Lower leg skin (tissue), 4 donors: Measurements from ENCODE around the gene FAM135A. TPM values are rescaled to one million over a fixed set of nuclear protein-coding genes. Genes with fewer than 3 reads are reported as not detected.

Experiments used
- DNase-seq, 2 donors: peaks; one replicate each; pipeline ENCODE4 v3.0.0-alpha.2; 2019; ENCODE audit warnings: low spot score in 2 of 2
- H3K4me3 ChIP-seq: fragments of 200-600 bp; sonication (generic); 2 replicates; pipeline ENCODE4 v1.5.1; 2017; ENCODE audit warnings: mild to moderate bottlenecking, low read depth; ENCODE audit not compliant: poor library complexity, severe bottlenecking
- POLR2A ChIP-seq, 2 donors: fragments of 450-650 bp; IDR thresholded peaks; one replicate each; pipeline ENCODE4 v1.6.1; 2016 to 2017; ENCODE audit warnings: antibody characterized with exemption in 2 of 2, mild to moderate bottlenecking in 1 of 2, moderate library complexity in 1 of 2
- WGBS, 2 donors: methylation state at CpG; one replicate each; pipeline ENCODE4 v1.1.5; 2018; 5-methylcytosine and 5-hydroxymethylcytosine counted together
- intact Hi-C: fragments of 100-400 bp; cut with DNase I; formaldehyde crosslinking; loops from one replicate; pipeline ENCODE4 v1.15.0; 2023; ENCODE audit warnings: low total_unique reads
- total RNA-seq, 4 donors: library from RNA; depleted of rRNA; stranded (reverse); fragments of >200 nt; gene quantifications; one replicate each; pipeline ENCODE4 v1.1.0, GENCODE V29; 2016
- TF ChIP-seq, protein P1 (sequence below), 3 donors: fragments of 450-650 bp; IDR thresholded peaks; one replicate each; pipeline ENCODE4 v1.5.1; 2016; ENCODE audit warnings: antibody characterized with exemption in 3 of 3, mild to moderate bottlenecking in 3 of 3, moderate library complexity in 2 of 3

The FAM135A gene
- total RNA-seq, 4 donors from 2014 or later, result 77.1 to 105 (median 80.5) TPM

DNA sequence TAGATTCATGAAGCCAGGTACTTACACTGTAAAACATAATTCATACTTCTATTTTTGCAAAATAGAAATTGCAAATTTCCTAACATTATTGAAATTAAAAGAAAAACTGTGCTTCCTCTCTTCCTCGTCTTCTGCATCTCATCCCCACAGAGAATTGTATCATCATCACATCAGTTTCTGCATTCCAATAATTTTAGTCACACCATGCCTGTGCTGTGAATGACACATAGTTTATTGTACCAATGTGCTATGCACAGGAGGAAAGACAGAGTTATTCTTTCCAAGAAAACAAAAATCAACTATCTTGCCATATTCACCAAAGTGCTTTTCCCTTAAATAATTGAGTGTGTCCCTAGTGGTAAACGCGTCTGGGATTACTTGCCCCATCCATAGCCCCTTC, 38.1 kb upstream of the FAM135A start:
- WGBS, 2 donors, result 75 to 78% methylated on average over 3 of the region's 3 CpGs
- H3K4me3 ChIP-seq, result no peak overlapping the region
- TF ChIP-seq, protein P1, sequence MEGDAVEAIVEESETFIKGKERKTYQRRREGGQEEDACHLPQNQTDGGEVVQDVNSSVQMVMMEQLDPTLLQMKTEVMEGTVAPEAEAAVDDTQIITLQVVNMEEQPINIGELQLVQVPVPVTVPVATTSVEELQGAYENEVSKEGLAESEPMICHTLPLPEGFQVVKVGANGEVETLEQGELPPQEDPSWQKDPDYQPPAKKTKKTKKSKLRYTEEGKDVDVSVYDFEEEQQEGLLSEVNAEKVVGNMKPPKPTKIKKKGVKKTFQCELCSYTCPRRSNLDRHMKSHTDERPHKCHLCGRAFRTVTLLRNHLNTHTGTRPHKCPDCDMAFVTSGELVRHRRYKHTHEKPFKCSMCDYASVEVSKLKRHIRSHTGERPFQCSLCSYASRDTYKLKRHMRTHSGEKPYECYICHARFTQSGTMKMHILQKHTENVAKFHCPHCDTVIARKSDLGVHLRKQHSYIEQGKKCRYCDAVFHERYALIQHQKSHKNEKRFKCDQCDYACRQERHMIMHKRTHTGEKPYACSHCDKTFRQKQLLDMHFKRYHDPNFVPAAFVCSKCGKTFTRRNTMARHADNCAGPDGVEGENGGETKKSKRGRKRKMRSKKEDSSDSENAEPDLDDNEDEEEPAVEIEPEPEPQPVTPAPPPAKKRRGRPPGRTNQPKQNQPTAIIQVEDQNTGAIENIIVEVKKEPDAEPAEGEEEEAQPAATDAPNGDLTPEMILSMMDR (IDR thresholded peaks at IDR 0.05), result no peak
- no peak for TF ChIP-seq POLR2A (IDR thresholded peaks at IDR 0.05)
- no peak for DNase-seq
- intact Hi-C loops, result no loop called here

DNA sequence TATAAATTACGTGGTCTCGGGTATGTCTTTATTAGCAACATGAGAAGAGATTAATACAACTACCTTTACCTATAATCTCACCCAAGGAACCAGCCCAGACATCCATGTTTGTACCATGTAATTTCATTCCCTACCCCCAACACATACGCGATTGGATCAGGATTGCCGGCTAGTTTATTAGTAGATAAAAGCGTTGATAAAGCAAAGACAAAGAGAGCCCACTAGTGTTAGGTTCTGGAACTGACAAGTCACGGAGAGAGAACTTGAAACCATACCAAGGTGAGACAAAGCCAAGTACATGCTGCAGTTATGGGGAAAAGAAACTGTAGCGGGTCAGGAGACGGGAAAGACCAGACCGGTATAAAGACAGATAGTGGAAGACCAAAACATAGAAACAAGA, 37.4 kb upstream of the FAM135A start:
- 86 to 87% methylated on average over 10 of the region's 10 CpGs for WGBS, 2 donors
- TF ChIP-seq, protein P1 (IDR thresholded peaks at IDR 0.05), result no peak
- no peak for TF ChIP-seq POLR2A (IDR thresholded peaks at IDR 0.05)

DNA sequence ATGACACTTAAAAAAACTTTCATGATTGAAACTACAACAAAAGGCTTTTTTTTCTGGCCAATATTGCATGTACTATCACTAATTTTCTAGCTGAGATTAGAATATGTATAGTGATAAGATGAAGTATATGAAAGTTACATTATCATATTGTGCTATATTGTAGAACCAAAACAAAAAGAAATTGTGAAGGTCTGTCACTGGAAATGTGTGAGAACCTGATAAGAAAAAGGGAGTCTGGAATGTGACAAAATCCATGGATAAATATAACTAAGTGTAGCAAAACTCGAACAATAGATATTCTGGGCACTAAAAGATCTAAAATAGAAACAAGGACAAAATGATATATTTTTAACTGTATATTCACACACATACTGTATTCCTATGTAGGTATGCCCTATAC, 36.7 kb upstream of the FAM135A start:
- H3K4me3 ChIP-seq, result no peak overlapping the region
- WGBS, 2 donors, result 61 to 72% methylated on average over 1 of the region's 1 CpG
- no peak for DNase-seq
- intact Hi-C loops, result no loop called here
- no peak for TF ChIP-seq POLR2A (IDR thresholded peaks at IDR 0.05)
- TF ChIP-seq, protein P1 (IDR thresholded peaks at IDR 0.05), result no peak

More for the DNA sequence above, 37.4 kb upstream of the FAM135A start:
- intact Hi-C loops, result no loop called here
- H3K4me3 ChIP-seq, result no peak overlapping the region
- DNase-seq, result no peak

DNA sequence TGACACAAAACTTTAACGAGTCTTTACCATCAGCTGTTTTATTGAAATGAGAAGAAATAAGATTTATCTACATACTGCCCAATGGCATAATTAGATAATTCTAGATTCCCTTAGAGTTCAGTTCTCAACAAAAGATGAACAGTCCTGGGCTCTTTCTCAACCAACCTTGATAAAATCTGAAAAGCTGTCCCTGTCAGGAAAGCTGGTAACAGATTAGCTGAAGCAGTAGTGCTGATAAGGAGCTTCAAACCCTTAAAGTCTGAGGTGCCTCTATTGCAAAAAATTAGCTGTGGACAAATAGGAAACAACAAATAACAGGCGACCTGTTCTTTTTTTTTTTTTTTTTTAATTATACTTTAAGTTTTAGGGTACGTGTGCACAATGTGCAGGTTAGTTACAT, 35.9 kb upstream of the FAM135A start:
- WGBS, 2 donors, result 54 to 70% methylated on average over 3 of the region's 3 CpGs
- intact Hi-C loops, result no loop called here
- no peak for TF ChIP-seq POLR2A (IDR thresholded peaks at IDR 0.05)
- TF ChIP-seq, protein P1 (IDR thresholded peaks at IDR 0.05), result no peak
- no peak for DNase-seq
- no peak overlapping the region for H3K4me3 ChIP-seq

DNA sequence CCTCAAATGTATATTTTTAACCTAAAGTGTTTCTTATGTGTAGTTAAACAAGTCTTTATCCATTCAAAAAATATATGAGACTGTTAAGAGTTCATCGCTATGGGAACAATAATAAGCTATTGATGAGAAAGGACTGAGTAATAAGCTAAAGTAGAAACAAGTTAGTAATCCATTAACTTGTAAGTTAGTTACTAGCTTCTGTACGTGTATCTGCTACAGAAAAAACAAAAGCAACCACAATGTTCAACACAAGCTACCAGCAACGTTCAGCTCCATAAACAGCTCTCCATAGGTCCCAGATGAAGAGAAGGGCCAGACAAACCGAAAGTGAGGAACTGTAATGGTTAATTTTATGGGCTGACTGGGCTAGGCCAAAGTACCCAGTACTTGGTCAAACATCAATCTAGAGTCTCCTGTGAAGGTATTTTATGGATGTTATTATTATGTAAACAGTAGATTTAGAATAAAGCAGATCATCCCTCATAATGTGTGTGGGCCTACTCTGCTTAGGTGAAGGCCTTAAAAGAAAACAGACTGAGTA, 33.8 kb upstream of the FAM135A start:
- 79 to 88% methylated on average over 4 of the region's 4 CpGs for WGBS, 2 donors
- TF ChIP-seq, protein P1 (IDR thresholded peaks at IDR 0.05), result no peak
- no peak for TF ChIP-seq POLR2A (IDR thresholded peaks at IDR 0.05)
- intact Hi-C loops, result no loop called here
- H3K4me3 ChIP-seq, result no peak overlapping the region
- DNase-seq, result no peak

DNA sequence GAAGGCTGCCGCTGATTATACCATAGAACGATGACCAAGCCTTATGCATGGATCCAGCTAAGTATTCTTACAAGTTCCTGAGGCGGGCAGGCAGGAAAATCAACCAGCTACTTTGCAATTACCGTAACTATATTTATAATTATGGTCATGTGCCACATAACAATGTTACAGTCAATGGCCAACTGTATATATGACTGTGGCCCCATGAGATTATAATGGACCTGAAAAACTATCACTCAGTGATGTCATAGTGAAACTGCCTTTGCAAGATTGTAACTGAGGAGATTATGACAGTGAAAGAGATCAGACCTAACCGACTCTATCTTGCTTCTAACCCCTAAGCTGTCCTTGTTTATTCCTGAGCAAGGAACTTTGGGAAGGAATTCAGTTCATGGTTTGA, 33.1 kb upstream of the FAM135A start:
- 87 to 90% methylated on average over 5 of the region's 5 CpGs for WGBS, 2 donors
- intact Hi-C loops, result no loop called here
- DNase-seq, result no peak
- no peak overlapping the region for H3K4me3 ChIP-seq
- no peak for TF ChIP-seq POLR2A (IDR thresholded peaks at IDR 0.05)
- TF ChIP-seq, protein P1 (IDR thresholded peaks at IDR 0.05), result no peak
